GM11168 (cell line): ENCODE measurements around the gene FHDC1.

Source experiments
- in situ Hi-C: fragments of 300-500 bp; cut with MboI; formaldehyde crosslinking; loops from one replicate; pipeline ENCODE4 v1.12.0; 2022; ENCODE audit warnings: low sequenced_read_pairs; ENCODE audit not compliant: unreplicated experiment

Gene FHDC1

GRCh38 chr4:152935143-152935542 lies 980 bp upstream of the FHDC1 start:
- in situ Hi-C loops: no loop called here

GRCh38 chr4:152936446-152937335 lies 568 bp downstream of the FHDC1 start:
- in situ Hi-C loops: no loop called here

GRCh38 chr4:152937336-152938236 lies 1.5 kb downstream of the FHDC1 start:
- in situ Hi-C loops: no loop called here

- in situ Hi-C loops: no loop called here
These were observed 2.3 kb downstream of the FHDC1 start for GRCh38 chr4:152938237-152938947.

- in situ Hi-C loops: no loop called here
These were observed 3.5 kb downstream of the FHDC1 start for GRCh38 chr4:152939621-152940020.

- in situ Hi-C loops: no loop called here
These were observed 4.3 kb downstream of the FHDC1 start for GRCh38 chr4:152940461-152940860.

GRCh38 chr4:152941411-152941810 lies 5.3 kb downstream of the FHDC1 start:
- in situ Hi-C loops: no loop called here

GRCh38 chr4:152942346-152942745 lies 6.2 kb downstream of the FHDC1 start:
- in situ Hi-C loops: no loop called here

- in situ Hi-C loops: no loop called here
These were observed 7.5 kb downstream of the FHDC1 start for GRCh38 chr4:152943672-152944071.

- in situ Hi-C loops: no loop called here
These were observed 8.7 kb downstream of the FHDC1 start for GRCh38 chr4:152944666-152945320.

- in situ Hi-C loops: no loop called here
These were observed 9.5 kb downstream of the FHDC1 start for GRCh38 chr4:152945639-152946038.

- in situ Hi-C loops: no loop called here
These were observed 10.3 kb downstream of the FHDC1 start for GRCh38 chr4:152946446-152946845.

- in situ Hi-C loops: no loop called here
These were observed 11.2 kb downstream of the FHDC1 start for GRCh38 chr4:152947311-152947710.

GRCh38 chr4:152949930-152950329 lies 13.8 kb downstream of the FHDC1 start:
- in situ Hi-C loops: no loop called here

- in situ Hi-C loops: no loop called here
These were observed 14.5 kb downstream of the FHDC1 start for GRCh38 chr4:152950402-152951274.

- in situ Hi-C loops: no loop called here
These were observed 15.2 kb downstream of the FHDC1 start for GRCh38 chr4:152951348-152951747.

GRCh38 chr4:152953514-152953913 lies 17.4 kb downstream of the FHDC1 start:
- in situ Hi-C loops: no loop called here

- in situ Hi-C loops: no loop called here
These were observed 18.6 kb downstream of the FHDC1 start for GRCh38 chr4:152954741-152955140.

- in situ Hi-C loops: no loop called here
These were observed 20.0 kb downstream of the FHDC1 start for GRCh38 chr4:152956147-152956546.
